Activated effector memory CD4-positive, alpha-beta T cell treated with anti-CD3 and anti-CD28 coated beads, Interleukin-2, amount 50 U/mL, for 16 hours (primary cell): ENCODE measurements around the gene RIPK3.
"Not testable (repeated sequence)": the region's sequence is repeated elsewhere in the genome, so short reads cannot be mapped to it uniquely, and the experiment has no call there.

Source experiments
- DNase-seq: peaks from one replicate; pipeline ENCODE4 v3.0.0-alpha.2; 2020

RIPK3 gene

DNA sequence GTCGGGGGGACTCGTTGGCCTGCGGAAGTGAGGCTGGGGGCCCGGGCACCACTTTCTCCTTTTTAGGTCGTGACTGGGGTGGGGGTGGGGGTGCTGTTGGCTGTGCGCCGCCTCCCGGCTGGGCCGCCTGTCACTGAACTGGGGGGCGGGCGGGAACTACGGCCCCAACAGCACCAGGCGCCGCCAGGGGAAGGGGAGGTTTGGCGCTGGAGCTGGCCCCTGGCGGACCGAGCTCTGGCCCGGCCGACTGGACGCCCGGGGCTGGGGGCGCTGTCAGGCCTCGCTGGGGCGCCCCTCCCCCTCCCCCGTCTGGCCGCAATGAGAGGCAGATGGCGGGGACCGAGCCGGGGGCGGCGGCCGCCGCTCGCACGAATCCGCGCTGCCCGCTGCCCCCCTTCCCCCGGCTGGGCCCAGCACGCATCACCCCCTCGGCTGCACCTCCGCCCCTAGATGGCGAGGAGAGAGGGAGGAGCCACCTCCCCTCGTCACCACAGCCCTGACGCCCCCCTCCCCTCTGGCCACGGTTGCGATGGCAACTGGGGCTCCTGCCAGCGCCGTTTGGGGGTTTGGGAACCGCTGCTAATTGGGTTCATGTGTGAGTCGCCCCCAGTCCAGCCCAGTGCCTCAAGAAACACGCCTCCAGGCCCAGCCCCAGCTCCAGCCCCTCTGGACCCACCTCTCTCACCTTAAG is 28.9 kb upstream of the RIPK3 start:
- peak; percentile 70 for DNase-seq

DNA sequence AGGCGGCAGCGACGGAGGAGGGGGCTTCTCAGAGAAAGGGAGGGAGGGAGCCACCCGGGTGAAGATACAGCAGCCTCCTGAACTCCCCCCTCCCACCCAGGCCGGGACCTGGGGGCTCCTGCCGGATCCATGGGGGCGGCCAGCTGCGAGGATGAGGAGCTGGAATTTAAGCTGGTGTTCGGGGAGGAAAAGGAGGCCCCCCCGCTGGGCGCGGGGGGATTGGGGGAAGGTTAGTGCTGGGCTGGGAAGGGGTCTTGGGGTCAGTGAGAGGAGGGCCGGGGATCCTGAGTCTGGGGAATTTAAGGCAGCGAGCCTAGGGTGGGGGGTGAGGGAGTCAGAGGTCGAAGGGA is 28.4 kb upstream of the RIPK3 start:
- DNase-seq: no peak

DNA sequence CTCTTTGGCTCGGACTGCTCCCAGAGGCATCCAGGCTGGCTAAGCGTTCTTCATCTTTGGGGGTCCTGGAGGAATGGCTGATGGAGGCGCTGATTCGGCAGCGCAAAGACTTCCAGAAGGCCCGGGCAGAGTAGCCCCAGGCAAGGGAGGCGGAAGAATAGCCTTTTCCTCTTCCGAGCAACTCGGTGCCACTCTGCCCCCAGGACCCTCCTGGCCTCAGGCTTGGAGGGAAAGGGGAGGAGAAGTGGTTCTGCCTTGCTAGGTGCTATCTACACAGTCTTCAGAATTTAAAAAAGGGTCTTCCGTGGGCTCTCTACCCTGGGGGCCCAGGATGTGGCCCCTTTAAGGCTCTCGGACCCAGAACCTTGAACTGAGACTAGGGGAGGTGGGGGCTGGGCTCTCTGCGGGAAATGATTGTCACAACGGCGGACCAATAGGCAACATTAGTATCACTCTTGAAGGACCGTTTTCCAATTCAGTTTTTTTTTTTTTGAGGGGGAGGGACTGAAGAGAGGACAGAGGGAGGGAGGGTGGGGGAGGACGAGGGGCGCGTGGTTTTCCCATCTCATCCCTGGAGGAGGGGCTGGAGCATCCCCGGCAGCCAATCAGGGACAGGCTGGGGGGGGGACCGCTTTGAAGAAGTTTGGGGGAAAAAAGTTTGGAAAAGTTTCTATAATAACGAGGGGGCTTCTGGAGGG is 27.9 kb upstream of the RIPK3 start, which contains the start of gene NFATC4:
Gene NFATC4, plus strand, starts transcription at position 671 of the 698 bp plus-strand sequence. CDS start 157 bp downstream, outside the sequence.
- DNase-seq: no peak

DNA sequence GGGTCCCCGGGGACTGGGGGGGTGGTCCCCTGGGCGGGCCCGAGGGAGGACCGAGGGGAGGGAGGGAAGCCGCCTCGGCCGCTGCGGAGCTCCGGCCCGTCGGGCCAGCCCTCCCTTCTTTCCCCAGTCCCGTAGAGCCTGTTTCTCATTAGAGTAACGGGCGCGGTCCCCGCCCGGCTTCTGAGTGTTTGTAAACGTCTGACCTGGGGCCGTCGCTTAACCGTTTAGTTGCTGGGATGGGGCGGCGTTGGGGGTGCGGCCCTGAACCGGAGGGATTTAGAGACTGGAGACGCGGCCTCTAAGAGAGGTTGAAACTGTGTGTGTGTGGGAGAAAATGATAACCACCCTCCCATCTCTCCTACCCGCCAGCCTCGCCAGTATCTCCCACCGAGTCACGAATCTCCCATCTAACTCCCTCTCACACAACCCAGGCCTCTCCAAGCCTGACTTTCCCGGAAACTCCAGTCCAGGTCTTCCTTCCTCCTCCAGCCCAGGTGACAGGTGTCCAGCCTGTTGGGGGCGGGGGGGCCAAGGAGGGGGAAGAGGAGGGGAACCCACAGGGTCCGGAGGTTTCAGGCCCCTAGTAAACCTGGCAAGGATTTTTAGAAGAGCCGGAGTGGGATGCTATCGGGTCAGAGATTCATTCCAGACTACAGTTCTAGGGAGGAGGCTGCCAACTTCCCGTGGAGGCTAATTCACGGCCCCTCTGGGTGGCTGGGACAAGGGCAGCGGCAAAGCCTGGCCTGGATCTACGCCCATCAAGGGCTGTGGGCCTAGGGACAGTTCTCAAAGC is 27.1 kb upstream of the RIPK3 start:
- peak; percentile 68 for DNase-seq

DNA sequence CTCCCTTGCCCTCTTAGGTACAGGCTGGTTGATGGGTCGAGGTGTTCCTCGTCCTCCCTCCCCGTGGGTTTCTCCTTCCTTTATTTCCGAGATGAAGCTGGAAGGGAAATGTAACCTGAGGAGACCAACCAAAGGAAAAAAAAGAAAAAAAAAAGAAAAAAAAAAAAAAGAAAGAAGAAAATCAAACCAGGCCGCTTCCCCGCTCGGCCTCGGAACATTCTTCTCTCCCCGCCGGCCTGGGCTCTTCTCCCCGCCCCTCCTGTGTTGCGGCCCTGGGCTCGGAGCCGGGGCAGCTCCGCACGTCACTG is 26.6 kb upstream of the RIPK3 start:
- no peak for DNase-seq

DNA sequence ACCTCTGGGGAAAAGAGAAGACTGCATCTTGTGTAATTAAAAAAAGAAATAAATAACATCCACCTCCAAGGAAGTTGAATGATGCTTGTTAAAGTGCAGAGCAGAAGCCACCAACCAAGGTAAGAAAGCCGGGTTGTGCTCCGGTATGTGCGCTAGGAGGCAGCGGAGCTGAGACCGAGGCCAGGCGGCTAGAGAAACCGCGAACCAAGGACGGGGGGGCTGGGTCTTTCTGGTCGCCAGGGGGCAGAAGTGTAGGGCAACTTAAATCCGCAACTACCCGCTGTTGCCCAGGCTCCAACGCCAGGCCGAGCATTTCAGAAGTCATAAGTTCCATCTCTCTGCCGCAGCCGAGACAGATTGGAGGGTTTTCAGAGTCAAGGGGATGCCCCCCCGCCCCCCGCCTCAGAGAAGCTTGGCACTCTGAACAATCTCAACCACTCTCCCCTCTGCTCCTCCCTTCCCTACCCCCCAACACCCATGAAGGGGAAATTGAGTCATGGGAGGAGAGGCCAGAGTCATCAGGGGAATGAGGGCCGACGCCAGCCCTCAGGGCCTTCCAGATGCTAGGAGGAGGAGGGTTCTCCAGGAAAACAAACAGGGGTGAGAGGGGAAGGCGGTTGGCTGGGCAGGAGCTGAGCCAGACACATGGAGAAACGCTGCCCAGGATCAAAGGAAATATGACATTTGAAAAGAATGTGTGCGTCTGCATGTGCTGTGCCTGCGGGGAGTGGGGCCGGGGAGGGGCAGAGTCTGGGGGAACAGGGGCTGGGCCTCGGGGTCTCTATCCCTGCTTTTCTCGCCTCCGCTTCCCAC is 26.0 kb upstream of the RIPK3 start:
- DNase-seq: peak; percentile 86

DNA sequence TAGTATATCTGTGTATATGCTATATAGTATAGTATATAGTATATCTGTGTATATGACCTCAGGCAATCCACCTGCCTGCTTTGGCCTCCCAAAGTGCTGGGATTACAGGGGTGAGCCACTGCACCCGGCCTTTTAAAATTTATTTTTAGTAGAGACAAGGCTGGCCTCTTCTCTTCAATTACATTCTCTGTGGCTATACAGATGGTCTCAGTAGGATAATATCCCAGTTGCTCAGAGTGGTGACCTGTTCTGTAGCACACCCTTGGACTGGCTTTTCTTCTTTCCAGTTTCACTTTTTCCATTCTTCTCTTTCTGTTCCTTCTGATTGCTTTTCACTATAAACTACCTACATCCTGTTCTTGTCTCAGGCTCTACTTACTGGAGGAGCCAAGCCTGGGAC is 25.1 kb upstream of the RIPK3 start:
- DNase-seq: no peak

DNA sequence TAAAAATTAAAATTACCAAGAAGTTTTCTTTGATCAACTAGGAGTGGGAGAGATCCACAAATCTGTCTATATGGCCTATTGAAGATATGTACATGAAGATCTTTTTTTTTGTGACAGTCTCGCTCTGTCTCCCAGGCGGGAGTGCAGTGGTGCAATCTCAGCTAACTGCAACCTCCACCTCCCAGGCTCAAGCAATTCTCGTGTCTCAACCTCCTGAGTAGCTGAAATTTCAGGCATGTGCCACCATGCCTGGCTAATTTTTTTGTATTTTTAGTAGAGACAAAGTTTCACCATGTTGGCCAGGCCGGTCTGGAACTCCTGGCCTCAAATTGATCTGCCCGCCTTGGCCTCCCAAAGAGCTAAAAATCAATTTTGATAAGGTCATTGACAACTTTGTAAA is 23.6 kb upstream of the RIPK3 start:
- DNase-seq: no peak

DNA sequence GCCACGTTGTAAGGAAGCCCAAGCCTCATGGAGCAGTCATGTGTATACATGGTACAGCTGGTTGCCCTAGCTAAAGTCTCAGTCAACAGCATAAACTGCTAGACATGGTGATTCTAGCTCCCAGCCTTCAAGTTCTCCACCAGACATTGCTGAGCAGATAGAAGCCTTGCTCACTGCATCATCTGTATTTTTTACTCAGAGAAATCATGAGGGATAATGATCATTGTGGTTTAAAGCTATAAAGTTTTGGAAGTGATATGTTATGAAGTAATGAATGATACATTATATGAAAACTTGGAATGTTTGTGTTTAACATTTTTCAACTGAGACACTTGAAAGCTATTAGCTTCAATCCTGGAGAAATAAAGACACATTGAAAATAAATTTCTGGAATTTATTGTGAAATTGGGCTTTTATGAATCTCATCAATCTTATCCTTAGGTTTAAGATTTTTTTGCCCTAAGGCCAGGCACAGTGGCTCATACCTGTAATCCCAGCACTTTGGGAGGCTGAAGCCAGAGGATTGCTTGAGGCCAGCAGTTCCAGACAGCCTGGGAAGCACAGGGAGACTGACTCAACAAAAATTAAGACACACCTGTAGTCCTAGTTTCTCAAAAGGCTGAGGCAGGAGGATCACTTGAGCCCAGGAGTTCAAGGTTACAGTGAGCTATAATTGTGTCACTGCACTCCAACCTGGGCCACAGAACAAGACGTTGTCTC is 22.6 kb upstream of the RIPK3 start:
- DNase-seq: no peak

DNA sequence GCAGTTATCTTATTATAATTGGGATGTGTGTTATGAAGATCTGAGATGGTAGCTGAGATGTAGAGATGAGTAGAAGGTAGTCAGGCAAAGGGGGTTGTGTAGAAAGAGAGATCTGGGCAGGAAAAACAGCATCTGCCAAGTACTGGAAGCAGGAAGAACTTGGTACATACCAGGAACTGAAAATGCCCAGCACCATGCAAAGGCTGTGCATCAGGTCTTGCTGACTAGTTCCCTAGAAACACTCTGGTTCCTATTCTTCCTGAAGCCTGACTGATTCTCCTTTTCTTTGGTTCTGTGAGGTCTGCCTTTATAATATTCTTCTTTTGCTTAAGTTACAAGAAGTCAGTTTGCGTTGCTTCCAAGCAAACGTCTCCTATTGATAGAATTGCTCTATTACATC is 21.5 kb upstream of the RIPK3 start:
- no peak for DNase-seq

DNA sequence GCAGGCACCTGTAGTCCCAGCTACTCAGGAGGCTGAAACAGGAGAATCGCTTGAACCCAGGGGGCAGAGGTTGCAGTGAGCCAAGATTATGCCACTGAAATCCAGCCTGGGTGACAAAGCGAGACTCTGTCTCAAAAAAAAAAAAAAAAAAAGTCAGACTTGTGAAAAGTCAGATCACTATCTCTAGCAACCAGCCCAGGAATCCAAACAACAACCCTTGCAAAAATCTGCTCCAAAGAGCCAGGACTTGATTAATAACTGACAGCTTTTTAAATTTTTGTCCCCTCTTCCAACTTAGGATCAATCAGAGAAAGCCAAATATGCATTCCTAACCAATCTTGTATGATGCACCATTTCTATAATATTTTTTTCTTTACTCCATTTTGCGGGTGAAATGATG is 20.5 kb upstream of the RIPK3 start:
- DNase-seq: no peak

DNA sequence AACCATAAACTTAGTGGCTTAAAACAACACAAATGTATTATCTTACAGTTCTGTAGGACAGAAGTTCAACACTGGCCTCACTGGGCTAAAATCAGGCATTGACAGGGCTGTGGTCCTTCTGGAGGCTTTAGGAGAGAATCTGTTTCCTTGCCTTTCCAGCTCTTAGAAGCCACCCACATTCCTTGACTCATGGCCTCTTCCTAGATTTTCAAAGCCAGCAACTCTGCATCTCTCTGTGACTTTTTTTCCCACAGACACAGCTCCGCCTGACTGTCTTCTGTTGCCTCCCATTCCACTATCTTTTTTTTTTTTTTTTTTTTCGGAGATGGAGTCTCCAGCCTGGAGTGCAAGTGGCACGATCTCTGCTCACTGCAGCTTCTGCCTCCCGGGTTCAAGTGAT is 16.4 kb upstream of the RIPK3 start:
- DNase-seq: no peak

DNA sequence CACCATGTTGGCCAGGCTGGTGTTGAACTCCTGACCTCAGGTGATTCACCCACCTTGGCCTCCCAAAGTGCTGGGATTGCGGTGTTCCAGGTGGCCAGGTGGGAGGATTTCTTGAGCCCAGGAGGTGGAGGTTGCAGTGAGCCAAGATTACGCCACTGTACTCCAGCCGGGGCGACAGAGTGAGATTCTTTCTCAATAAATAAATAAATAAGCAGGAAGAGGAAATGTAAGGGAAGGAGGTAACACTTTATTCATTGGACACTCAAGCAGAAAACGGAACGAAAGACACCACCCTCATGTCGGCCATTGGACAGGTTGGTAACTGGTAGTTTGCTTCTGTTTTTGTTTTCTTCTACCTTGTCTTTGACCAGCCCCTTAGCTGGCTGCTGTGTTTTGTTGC is 15.2 kb upstream of the RIPK3 start:
- DNase-seq: no peak

DNA sequence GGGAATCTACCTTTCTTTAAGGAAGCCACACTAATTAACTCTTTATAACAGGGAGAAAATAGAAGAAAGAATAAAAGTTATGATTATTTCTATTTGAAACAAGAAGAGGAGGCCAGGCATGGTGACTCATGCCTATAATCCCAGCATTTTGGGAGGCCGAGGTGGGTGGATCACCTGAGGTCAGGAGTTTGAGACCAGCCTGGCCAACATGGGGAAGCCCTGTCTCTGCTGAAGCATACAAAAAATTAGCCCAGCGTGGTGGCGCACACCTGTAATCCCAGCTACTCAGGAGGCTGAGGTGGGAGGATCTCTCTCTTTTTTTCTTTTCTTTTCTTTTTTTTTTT is 14.7 kb upstream of the RIPK3 start:
- not testable (repeated sequence) for DNase-seq

DNA sequence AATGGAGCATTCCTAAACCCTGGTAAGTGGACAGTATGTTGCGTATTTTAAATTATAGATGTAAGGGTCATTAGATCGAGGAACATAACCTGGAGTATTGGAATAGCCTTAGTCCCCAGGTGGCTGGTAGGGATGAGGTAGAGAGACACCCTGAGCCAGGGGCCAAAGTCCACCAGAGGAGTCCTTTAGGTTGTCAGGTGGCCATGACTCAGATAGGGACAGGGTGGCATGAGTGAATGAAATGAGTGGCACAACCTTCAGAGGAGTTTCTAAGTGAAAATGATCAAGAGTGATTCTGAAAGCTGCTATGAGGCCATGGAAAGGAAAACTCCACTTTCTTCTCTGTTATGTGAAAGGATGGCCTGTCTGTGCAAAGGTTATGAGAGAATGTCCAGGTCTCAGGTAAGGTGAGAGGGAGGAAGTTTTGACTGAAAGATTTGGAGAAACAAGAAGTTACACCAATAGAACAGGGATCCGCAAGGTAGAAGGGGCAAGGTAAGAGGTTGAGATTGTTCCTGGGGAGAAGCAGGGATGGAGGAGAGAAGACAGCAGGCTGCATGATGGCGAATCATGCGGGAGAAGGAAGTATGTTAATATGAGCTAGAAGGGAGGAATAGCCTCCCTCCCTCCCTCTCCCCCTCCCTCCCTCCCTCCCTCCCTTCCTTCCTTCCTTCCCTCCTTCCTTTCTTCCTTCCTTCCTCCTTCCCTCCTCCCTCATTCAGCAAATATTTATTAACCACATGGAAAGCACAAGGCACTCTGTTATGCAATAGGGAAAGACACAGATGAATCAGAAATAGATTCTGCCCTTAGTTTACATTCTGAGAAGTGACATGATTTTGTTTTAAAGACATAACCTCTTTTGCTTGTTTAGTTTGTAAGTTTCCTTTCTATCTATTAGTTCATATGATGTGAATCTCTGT is 14.0 kb upstream of the RIPK3 start:
- no peak for DNase-seq

DNA sequence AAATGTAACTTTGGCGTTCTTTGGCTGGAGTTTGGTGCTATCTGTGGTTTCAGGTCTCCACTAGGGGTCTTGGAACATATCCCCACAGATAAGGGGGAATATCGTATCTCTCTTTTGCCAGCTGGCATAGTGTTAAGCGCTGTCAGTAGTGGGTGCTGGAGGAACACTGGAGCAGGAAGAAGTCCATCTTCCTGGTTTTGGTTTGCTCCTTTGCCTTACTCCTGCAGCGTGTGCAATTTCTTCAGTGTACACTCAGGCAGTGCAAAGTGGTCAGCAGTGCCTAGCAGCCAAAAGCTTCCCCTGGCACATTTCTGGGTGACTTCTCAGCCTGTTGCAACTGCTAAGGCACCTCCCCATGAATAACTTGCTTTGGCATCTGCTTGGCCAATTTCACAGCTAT is 11.7 kb upstream of the RIPK3 start:
- DNase-seq: no peak

DNA sequence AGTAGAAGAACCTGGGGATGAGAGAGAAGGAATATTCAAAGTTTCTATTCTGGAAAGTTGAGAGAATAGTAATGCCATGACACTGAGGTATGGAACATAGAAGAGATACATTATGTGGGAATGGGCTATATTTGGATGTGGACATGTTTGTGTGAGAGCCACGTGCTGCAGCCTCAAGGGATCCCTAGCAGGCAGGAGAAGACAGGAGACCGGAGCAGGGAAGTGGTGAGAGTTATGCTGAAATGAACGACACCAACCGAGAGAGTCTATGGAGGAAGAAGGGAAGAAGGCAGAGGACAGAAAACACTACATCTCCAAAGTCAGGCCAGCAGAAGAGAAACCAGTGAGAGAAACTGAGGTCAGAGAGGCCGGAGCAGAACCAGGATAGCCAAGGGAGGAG is 10.0 kb upstream of the RIPK3 start:
- no peak for DNase-seq

DNA sequence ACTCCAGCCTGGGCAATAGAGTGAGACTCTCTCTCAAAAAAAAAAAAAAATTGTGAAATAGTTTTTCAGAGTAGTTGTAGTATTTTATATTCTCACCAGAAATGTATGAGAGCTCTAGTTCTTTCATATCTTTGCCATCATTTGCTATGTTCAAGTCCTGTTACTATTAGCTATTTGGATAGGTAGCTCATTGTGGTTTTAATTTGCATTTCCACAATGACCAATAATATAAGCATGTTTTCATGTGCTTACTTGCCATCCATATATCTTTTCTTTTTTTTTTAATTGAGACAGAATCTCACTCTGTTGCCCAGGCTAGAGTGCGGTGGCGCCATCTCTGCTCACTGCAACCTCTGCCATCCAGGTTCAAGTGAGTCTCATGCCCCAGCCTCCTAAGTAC is 8.4 kb upstream of the RIPK3 start:
- no peak for DNase-seq

DNA sequence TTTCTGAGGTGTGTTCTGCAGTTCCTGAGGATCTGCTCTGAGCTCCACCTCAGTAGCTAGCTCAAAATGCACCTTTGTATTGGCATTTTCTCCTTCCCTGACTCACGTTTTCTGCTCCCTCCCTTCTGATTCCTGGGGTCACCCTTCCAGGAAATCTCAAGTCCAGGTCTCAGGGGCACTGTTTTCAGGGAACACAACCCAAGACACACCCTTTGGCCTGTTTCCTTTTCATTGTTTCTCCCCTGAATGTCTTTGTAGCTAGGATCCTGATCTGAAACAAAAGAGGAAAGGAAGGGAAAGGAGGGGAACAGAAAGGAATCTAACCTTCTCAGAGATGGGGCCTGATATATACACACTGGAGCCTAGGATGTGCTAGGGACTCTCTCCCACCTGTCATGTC is 7.3 kb upstream of the RIPK3 start:
- no peak for DNase-seq

DNA sequence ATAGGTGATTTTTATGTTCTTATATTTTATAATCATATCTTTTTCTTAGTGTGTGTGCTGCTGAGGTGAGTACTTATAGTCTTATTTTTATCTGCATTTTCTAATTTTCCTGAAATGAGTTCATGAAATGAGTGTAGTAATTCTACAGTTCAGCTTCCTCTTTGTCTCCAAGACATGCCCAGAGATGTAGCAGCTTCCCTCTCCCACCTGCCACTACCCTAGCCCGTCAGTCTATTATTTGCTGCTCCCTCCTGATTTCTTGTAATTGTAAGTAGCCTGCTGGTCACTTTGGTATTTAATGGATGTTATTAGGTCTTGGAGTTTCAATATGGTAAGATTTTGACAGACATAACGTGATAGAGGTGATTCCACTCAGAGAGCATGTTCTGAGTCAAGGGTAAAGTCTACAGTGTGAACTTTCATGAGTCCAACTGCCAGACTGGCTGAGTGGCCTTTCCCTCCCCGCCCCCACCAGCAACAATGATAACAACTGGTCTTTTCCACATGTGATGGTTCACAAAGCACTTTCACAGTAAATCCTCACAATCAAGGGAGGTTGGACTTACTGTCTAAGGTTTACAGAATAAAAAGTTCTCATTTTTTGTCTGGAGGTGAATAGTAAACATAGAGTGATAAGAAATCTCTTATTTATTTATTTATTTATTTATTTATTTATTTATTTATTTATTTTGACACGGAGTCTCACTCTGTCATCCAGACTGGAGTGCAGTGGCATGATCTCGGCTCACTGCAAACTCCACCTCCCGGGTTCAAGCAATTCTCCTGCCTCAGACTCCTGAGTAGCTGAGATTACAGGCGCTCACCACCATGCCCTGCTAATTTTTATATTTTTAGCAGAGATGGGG is 4.2 kb upstream of the RIPK3 start:
- no peak for DNase-seq

DNA sequence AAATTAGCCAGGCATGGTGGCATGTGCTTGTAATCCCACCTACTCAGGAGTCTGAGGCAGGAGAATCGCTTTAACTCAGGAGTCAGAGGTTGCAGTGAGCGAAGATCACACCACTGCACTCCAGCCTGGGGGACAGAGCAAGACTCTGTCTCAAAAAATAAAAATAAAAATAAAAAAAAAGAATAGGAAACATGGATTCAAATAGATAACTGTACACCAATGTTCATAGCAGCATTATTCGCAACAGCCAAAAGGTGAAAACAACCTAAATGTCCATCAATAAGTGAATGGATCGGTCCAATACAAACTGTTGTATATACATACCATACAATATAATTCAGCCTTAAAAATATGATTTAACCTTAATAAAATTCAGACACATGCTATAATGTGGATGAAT is 3.1 kb upstream of the RIPK3 start:
- DNase-seq: no peak
